Mesothelial cell of epicardium (in vitro differentiated cells): Measurements from ENCODE around the gene FDXR. TPM values are rescaled to one million over a fixed set of nuclear protein-coding genes. Genes with fewer than 3 reads are reported as not detected.
A peak's percentile ranks its signal among the peaks of the same experiment; 100 is the strongest.

ENCODE experiments used
- DNase-seq, 2 experiments: peaks; one replicate each; pipeline ENCODE4 v3.0.0; 2021; ENCODE audit warnings: low spot score in 2 of 2; ENCODE audit not compliant: unreplicated experiment in 2 of 2
- H3K27ac Mint-ChIP-seq: 2 replicates; pipeline ENCODE4 v1.8.0; 2021; ENCODE audit warnings: mixed read lengths
- H3K27me3 Mint-ChIP-seq: 2 replicates; pipeline ENCODE4 v1.8.0; 2021; ENCODE audit warnings: low read depth, mixed read lengths
- H3K36me3 Mint-ChIP-seq: 2 replicates; pipeline ENCODE4 v1.8.0; 2021; ENCODE audit warnings: mixed read lengths
- H3K4me1 Mint-ChIP-seq: 2 replicates; pipeline ENCODE4 v1.8.0; 2021; ENCODE audit warnings: mixed read lengths
- H3K4me3 Mint-ChIP-seq: 2 replicates; pipeline ENCODE4 v1.8.0; 2021; ENCODE audit warnings: mild to moderate bottlenecking, moderate library complexity, mixed read lengths
- H3K9me3 Mint-ChIP-seq: 2 replicates; pipeline ENCODE4 v1.8.0; 2021; ENCODE audit warnings: mixed read lengths
- CTCF ChIP-seq: fragments of 200-600 bp; sonication (generic); IDR thresholded peaks from one replicate; pipeline ENCODE4 v1.5.0; 2021; ENCODE audit warnings: antibody characterized with exemption; ENCODE audit not compliant: unreplicated experiment
- total RNA-seq: library from RNA; stranded (reverse); gene quantifications from 3 replicates; pipeline ENCODE4 v1.2.1, GENCODE V29; 2021

The FDXR gene
- total RNA-seq, 1 donor from 2014 or later = 20.4 TPM

- Mint-ChIP-seq H3K4me3 (no peak overlapping the region), H3K4me1 (peaks cover 14% of the 10 kb centered on the region), H3K9me3 (no peaks in the 10 kb centered on the region), H3K27me3 (peaks cover 46% of the 10 kb centered on the region), H3K27ac (peak overlapping the region; percentile 18), H3K36me3 (no peaks in the 10 kb centered on the region)
- no peak for TF ChIP-seq CTCF
- no peak for DNase-seq
These were observed 31.7 kb downstream of the FDXR start for GRCh38 chr17:74840989-74841666.

- H3K9me3 Mint-ChIP-seq = no peaks in the 10 kb centered on the region
- no peaks in the 10 kb centered on the region for H3K36me3 Mint-ChIP-seq
- no peak overlapping the region for H3K27ac Mint-ChIP-seq
- peaks cover 14% of the 10 kb centered on the region for H3K4me1 Mint-ChIP-seq
- H3K27me3 Mint-ChIP-seq = peaks cover 38% of the 10 kb centered on the region
- TF ChIP-seq CTCF = no peak
- DNase-seq = no peak
- H3K4me3 Mint-ChIP-seq = no peak overlapping the region
These were observed 32.6 kb downstream of the FDXR start for GRCh38 chr17:74839990-74840852.

- DNase-seq = no peak
- Mint-ChIP-seq H3K4me1 (peaks cover 20% of the 10 kb centered on the region), H3K27me3 (peaks cover 18% of the 10 kb centered on the region), H3K27ac (no peak overlapping the region), H3K4me3 (no peak overlapping the region), H3K9me3 (no peaks in the 10 kb centered on the region), H3K36me3 (no peaks in the 10 kb centered on the region)
- no peak for TF ChIP-seq CTCF
These were observed 34.5 kb downstream of the FDXR start for GRCh38 chr17:74838274-74838673.

GRCh38 chr17:74836691-74837467 is 35.9 kb downstream of the FDXR start:
- H3K9me3 Mint-ChIP-seq = no peaks in the 10 kb centered on the region
- no peak overlapping the region for H3K4me3 Mint-ChIP-seq
- no peak overlapping the region for H3K27ac Mint-ChIP-seq
- H3K4me1 Mint-ChIP-seq = peaks cover 18% of the 10 kb centered on the region
- peaks cover 14% of the 10 kb centered on the region for H3K27me3 Mint-ChIP-seq
- no peak for TF ChIP-seq CTCF
- DNase-seq = no peak
- no peaks in the 10 kb centered on the region for H3K36me3 Mint-ChIP-seq

GRCh38 chr17:74836191-74836590 is 36.6 kb downstream of the FDXR start:
- Mint-ChIP-seq H3K36me3 (peaks cover 2% of the 10 kb centered on the region), H3K27ac (no peak overlapping the region), H3K27me3 (peaks cover 7% of the 10 kb centered on the region), H3K9me3 (no peaks in the 10 kb centered on the region), H3K4me1 (peaks cover 15% of the 10 kb centered on the region), H3K4me3 (no peak overlapping the region)
- no peak for DNase-seq
- no peak for TF ChIP-seq CTCF
